DMS114 treated with DMSO at 0.1 percent for 48 hours (cell line): ENCODE results near the gene GALNT14.

Experiments
- DNase-seq: peaks from one replicate; lab custom pipeline; 2025; ENCODE audit not compliant: unreplicated experiment; lab: John Stamatoyannopoulos, UW

The GALNT14 gene

GRCh38 chr2:31060397-31060796 lies 77.8 kb downstream of the GALNT14 start:
- no peak for DNase-seq

GRCh38 chr2:31058096-31059035 lies 79.9 kb downstream of the GALNT14 start:
- no peak for DNase-seq

- DNase-seq = no peak
These were observed 80.5 kb downstream of the GALNT14 start for GRCh38 chr2:31057691-31058090.

- no peak for DNase-seq
These were observed 82.3 kb downstream of the GALNT14 start for GRCh38 chr2:31055938-31056337.

- DNase-seq = no peak
These were observed 83.3 kb downstream of the GALNT14 start for GRCh38 chr2:31054842-31055388.

- DNase-seq = no peak
These were observed 84.1 kb downstream of the GALNT14 start for GRCh38 chr2:31053929-31054782.

- no peak for DNase-seq
These were observed 86.0 kb downstream of the GALNT14 start for GRCh38 chr2:31052284-31052683.

- no peak for DNase-seq
These were observed 86.7 kb downstream of the GALNT14 start for GRCh38 chr2:31051258-31052140.

- DNase-seq = no peak
These were observed 88.2 kb downstream of the GALNT14 start for GRCh38 chr2:31049916-31050588.

- DNase-seq = no peak
These were observed 89.0 kb downstream of the GALNT14 start for GRCh38 chr2:31049264-31049663.

- DNase-seq = no peak
These were observed 90.6 kb downstream of the GALNT14 start for GRCh38 chr2:31047599-31047998.

- no peak for DNase-seq
These were observed 99.9 kb downstream of the GALNT14 start for GRCh38 chr2:31038385-31038784.

- no peak for DNase-seq
These were observed 101.2 kb downstream of the GALNT14 start for GRCh38 chr2:31037058-31037457.

- no peak for DNase-seq
These were observed 105.2 kb downstream of the GALNT14 start for GRCh38 chr2:31033032-31033431.

- DNase-seq = no peak
These were observed 105.8 kb downstream of the GALNT14 start for GRCh38 chr2:31032475-31032874.

GRCh38 chr2:31031132-31031706 lies 107.0 kb downstream of the GALNT14 start:
- no peak for DNase-seq

GRCh38 chr2:31028417-31028816 lies 109.8 kb downstream of the GALNT14 start:
- DNase-seq = no peak

GRCh38 chr2:31027549-31027948 lies 110.7 kb downstream of the GALNT14 start:
- no peak for DNase-seq

GRCh38 chr2:31023541-31023940 lies 114.7 kb downstream of the GALNT14 start:
- no peak for DNase-seq

GRCh38 chr2:31020713-31021112 lies 117.5 kb downstream of the GALNT14 start:
- no peak for DNase-seq
